Measurements from ENCODE around the gene NCOR2.

- TF ChIP-seq CTCF (optimal IDR thresholded peaks at IDR 0.05 in 1 of 3, IDR thresholded peaks at IDR 0.05 in 1 of 3, conservative IDR thresholded peaks at IDR 0.05 in 1 of 3; ENCODE audit: extremely low read depth in 1 of 3, insufficient read depth in 2 of 3, low read length in 3 of 3) (no peak), EZH2 (IDR thresholded peaks at IDR 0.05; ENCODE audit: low read length) (no peak)
These were observed 38.7 kb upstream of the NCOR2 start for GRCh38 chr12:124605883-124606774.

Measured in keratinocyte (primary cell).